NB4 (cell line): Measurements from ENCODE around the gene NAMPT.

ENCODE experiments used
- DNase-seq: peaks from one replicate; pipeline ENCODE4 v3.0.0; 2010; ENCODE audit warnings: low read depth
- H3K4me3 ChIP-seq: one replicate; pipeline ENCODE4 v1.5.1; 2011; ENCODE audit warnings: mild to moderate bottlenecking, low read depth, low read length, moderate library complexity
- MAX ChIP-seq: IDR thresholded peaks from 2 replicates; pipeline ENCODE4 v1.6.1; 2011; ENCODE audit warnings: low read depth, low read length
- MYC ChIP-seq: IDR thresholded peaks from 2 replicates; pipeline ENCODE4 v1.6.1; 2011; ENCODE audit warnings: low read depth, low read length
- POLR2A ChIP-seq: IDR thresholded peaks from 2 replicates; pipeline ENCODE4 v1.6.1; 2011; ENCODE audit warnings: mild to moderate bottlenecking; ENCODE audit not compliant: insufficient read length; ENCODE audit errors: extremely low read depth
- TF ChIP-seq, protein P1 (sequence below): IDR thresholded peaks from one replicate; pipeline ENCODE4 v1.5.1; 2012; ENCODE audit warnings: low read depth, low read length

Gene NAMPT

DNA sequence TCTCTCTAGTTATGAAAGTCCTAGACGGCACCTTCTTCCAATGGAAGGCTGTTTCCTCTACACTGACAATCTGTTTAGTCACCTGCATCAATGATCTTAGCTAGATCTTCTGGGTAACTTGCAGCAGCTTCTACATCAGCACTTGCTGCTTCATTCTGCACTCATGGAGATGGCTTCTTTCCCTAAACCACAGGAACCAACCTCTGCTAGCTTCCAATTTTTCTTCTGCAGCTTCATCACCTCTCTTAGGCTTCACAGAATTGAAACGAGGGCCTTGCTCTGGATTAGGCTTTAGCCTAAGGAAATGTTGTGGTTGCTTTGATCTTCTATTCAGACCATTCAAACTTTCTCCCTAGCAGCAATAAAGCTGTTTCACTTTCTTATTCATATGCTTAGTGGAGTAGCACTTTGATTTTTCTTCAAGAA, 24.6 kb downstream of the NAMPT start:
- no peak for DNase-seq
- no peak overlapping the region for H3K4me3 ChIP-seq
- TF ChIP-seq MYC (no peak), MAX (no peak), POLR2A (no peak)
- TF ChIP-seq, protein P1, sequence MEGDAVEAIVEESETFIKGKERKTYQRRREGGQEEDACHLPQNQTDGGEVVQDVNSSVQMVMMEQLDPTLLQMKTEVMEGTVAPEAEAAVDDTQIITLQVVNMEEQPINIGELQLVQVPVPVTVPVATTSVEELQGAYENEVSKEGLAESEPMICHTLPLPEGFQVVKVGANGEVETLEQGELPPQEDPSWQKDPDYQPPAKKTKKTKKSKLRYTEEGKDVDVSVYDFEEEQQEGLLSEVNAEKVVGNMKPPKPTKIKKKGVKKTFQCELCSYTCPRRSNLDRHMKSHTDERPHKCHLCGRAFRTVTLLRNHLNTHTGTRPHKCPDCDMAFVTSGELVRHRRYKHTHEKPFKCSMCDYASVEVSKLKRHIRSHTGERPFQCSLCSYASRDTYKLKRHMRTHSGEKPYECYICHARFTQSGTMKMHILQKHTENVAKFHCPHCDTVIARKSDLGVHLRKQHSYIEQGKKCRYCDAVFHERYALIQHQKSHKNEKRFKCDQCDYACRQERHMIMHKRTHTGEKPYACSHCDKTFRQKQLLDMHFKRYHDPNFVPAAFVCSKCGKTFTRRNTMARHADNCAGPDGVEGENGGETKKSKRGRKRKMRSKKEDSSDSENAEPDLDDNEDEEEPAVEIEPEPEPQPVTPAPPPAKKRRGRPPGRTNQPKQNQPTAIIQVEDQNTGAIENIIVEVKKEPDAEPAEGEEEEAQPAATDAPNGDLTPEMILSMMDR, result no peak

- no peak overlapping the region for H3K4me3 ChIP-seq
- no peak for DNase-seq
- TF ChIP-seq MYC, result no peak
- TF ChIP-seq MAX, result no peak
- TF ChIP-seq, protein P1, result no peak
- TF ChIP-seq POLR2A, result no peak
Observed at GRCh38 chr7:106258789-106259188, 26.0 kb downstream of the NAMPT start.

DNA sequence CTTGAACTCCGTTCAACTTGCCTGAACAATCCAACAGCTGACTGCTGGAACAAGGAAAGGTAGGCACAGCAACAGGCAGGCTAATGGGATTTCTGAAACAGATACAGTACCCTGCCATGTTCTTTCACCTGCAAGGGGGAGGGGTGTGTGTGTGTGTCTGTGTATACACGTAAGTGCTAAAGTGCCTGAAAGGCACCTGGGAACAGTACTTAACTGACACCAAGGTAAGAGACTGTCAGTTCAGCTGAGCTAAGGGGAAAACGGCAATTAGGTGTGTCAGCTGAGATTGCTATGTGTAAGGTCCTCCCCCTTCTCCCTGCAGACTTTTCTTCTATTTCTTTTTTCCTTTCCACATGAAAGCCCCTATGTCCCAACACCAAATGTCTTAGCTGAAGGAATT, 27.0 kb downstream of the NAMPT start:
- H3K4me3 ChIP-seq, result no peak overlapping the region
- TF ChIP-seq, protein P1, result no peak
- no peak for TF ChIP-seq MAX
- TF ChIP-seq POLR2A, result no peak
- TF ChIP-seq MYC, result no peak

DNA sequence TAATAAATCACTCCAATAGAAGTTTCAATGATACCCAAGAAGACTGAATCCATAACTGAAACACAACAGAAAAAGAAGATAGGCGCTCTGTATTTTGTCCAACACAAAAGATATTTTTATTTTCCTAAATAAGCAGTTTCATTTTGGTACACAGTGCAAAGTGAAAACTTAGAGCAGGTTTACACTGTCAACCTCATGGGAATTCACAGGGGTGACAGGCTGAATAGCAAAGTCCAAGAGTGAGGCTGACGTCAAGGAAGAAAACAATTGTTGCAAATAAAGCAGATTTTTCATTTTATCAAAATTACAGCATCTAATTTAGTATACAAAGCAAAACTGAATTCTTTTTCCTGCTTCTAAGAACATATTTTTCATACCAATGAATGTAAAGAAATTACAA, 28.6 kb downstream of the NAMPT start:
- TF ChIP-seq POLR2A (no peak), MAX (no peak), MYC (no peak)
- TF ChIP-seq, protein P1, result no peak
- no peak overlapping the region for H3K4me3 ChIP-seq
- no peak for DNase-seq

More for the DNA sequence above, 27.0 kb downstream of the NAMPT start:
- DNase-seq, result no peak

GRCh38 chr7:106255246-106255645, 29.5 kb downstream of the NAMPT start:
- no peak for TF ChIP-seq POLR2A
- no peak for TF ChIP-seq MAX
- TF ChIP-seq, protein P1, result no peak
- TF ChIP-seq MYC, result no peak
- DNase-seq, result no peak
- H3K4me3 ChIP-seq, result no peak overlapping the region

GRCh38 chr7:106254525-106255116, 30.2 kb downstream of the NAMPT start:
- no peak for TF ChIP-seq MYC
- TF ChIP-seq, protein P1, result no peak
- no peak for TF ChIP-seq MAX
- no peak for TF ChIP-seq POLR2A
- no peak for DNase-seq

More at GRCh38 chr7:106254525-106255116, 30.2 kb downstream of the NAMPT start:
- H3K4me3 ChIP-seq, result no peak overlapping the region
